Right lobe of liver (tissue), 6 donors: ENCODE results near the gene LRFN2. TPM values are rescaled to one million over a fixed set of nuclear protein-coding genes. Genes with fewer than 3 reads are reported as not detected.

Experiments used
- ATAC-seq, 4 donors: fragments of 200-7000 bp; cut with Tn5 transposase; one replicate each; pipeline ENCODE4 v1.9.1; 2020; ENCODE audit warnings: mild to moderate bottlenecking in 4 of 4, moderate library complexity in 4 of 4
- DNase-seq, 3 donors: peaks; one replicate each; pipeline ENCODE4 v3.0.0-alpha.2; 2020
- H3K27ac ChIP-seq, 3 donors: fragments of 200-600 bp; one replicate each; pipeline ENCODE4 v1.8.0; 2022
- H3K27me3 ChIP-seq, 2 donors: fragments of 200-600 bp; one replicate each; pipeline ENCODE4 v1.8.0; 2022
- H3K36me3 ChIP-seq, 4 donors: fragments of 200-600 bp; sonication (generic) in 1 of 4; one replicate each; pipeline versions ENCODE4 v1.5.1 to v1.8.0; 2017 to 2022; ENCODE audit warnings: control low read depth in 1 of 4
- H3K4me1 ChIP-seq, 4 donors: fragments of 200-600 bp; sonication (generic) in 1 of 4; one replicate each; pipeline versions ENCODE4 v1.5.1 to v1.8.0; 2017 to 2022; ENCODE audit warnings: control low read depth in 1 of 4
- H3K4me3 ChIP-seq, 3 donors: fragments of 200-600 bp; one replicate each; pipeline ENCODE4 v1.8.0; 2022
- H3K9me3 ChIP-seq, 4 donors: fragments of 200-600 bp; sonication (generic) in 1 of 4; one replicate each; pipeline versions ENCODE4 v1.5.1 to v1.8.0; 2017 to 2022; ENCODE audit warnings: control low read depth in 1 of 4
- CTCF ChIP-seq, 4 donors: fragments of 200-600 bp in 3 of 4; fragments of 450-650 bp in 1 of 4; IDR thresholded peaks; one replicate each; pipeline versions ENCODE4 v1.5.1 to v1.8.0; 2016 to 2022; ENCODE audit warnings: antibody characterized with exemption in 4 of 4, mild to moderate bottlenecking in 2 of 4
- POLR2A ChIP-seq: fragments of 450-650 bp; IDR thresholded peaks from one replicate; pipeline ENCODE4 v1.6.1; 2017; ENCODE audit warnings: antibody characterized with exemption, mild to moderate bottlenecking
- WGBS: methylation state at CpG from one replicate; pipeline ENCODE4 v1.1.6; 2018; ENCODE audit warnings: low coverage, low lambda C conversion rate; ENCODE audit not compliant: insufficient coverage; ENCODE audit errors: missing lambda C conversion rate; 5-methylcytosine and 5-hydroxymethylcytosine counted together
- intact Hi-C, 2 donors: fragments of 100-400 bp; cut with DNase I; formaldehyde crosslinking; loops; one replicate each; pipeline versions ENCODE4 v1.11.2 to v1.14.1; 2022
- total RNA-seq, 6 experiments: library from RNA; depleted of rRNA in 2 of 6; stranded (reverse); fragments of >200 nt in 2 of 6; fragmentation: NEBNext Ultra II Directional in 3 of 6; extraction: Animal tissue kit (Norgen Biotek cat#: 25700) in 3 of 6; gene quantifications; one replicate each; pipeline versions ENCODE4 v1.1.0 to v1.2.4, GENCODE V29; 2016 to 2023
- donor health status: DM: no; HTN: yes; CAD: no.
- donor health status: DM: no; HTN: no; CAD: no.
- donor health status: DM: no; HTN: no; CAD: no.
- donor health status: DM: no; HTN: yes; CAD: no.
- donor health status: DM: no; HTN: yes; CAD: no.

The LRFN2 gene
- total RNA-seq, 6 experiments from 2014 or later: 0.19 TPM; not detected in 5

GRCh38 chr6:40558102-40558501 lies 29.1 kb downstream of the LRFN2 start:
- no peaks in the 10 kb centered on the region for H3K4me1 ChIP-seq
- ATAC-seq (no peak), DNase-seq (no peak)
- TF ChIP-seq POLR2A: no peak
- intact Hi-C loops: no loop called here
- WGBS: 57% methylated on average over 1 of the region's 3 CpGs
- H3K36me3 ChIP-seq: no peaks in the 10 kb centered on the region
- no peaks in the 10 kb centered on the region for H3K9me3 ChIP-seq
- H3K4me3 ChIP-seq: no peak overlapping the region
- no peak overlapping the region for H3K27ac ChIP-seq
- H3K27me3 ChIP-seq: no peaks in the 10 kb centered on the region

GRCh38 chr6:40556881-40557280 lies 30.3 kb downstream of the LRFN2 start:
- H3K4me3 ChIP-seq: no peak overlapping the region
- H3K27me3 ChIP-seq: no peaks in the 10 kb centered on the region
- H3K9me3 ChIP-seq: no peaks in the 10 kb centered on the region
- intact Hi-C loops: no loop called here
- WGBS: 88% methylated on average over 7 of the region's 7 CpGs
- no peak overlapping the region for H3K27ac ChIP-seq
- H3K36me3 ChIP-seq: no peaks in the 10 kb centered on the region
- no peak for ATAC-seq
- H3K4me1 ChIP-seq: no peaks in the 10 kb centered on the region
- no peak for TF ChIP-seq POLR2A
- TF ChIP-seq CTCF (IDR thresholded peaks at IDR 0.05): no peak
- no peak for DNase-seq

GRCh38 chr6:40556023-40556422 lies 31.1 kb downstream of the LRFN2 start:
- no peak overlapping the region for H3K27ac ChIP-seq
- H3K36me3 ChIP-seq: no peaks in the 10 kb centered on the region
- H3K4me3 ChIP-seq: no peak overlapping the region
- no peak for DNase-seq
- no peaks in the 10 kb centered on the region for H3K9me3 ChIP-seq
- H3K4me1 ChIP-seq: no peaks in the 10 kb centered on the region
- intact Hi-C loops: no loop called here
- TF ChIP-seq POLR2A (no peak), CTCF (IDR thresholded peaks at IDR 0.05) (no peak)
- no peak for ATAC-seq
- H3K27me3 ChIP-seq: no peaks in the 10 kb centered on the region
- WGBS: 39% methylated on average over 5 of the region's 5 CpGs

GRCh38 chr6:40555092-40555491 lies 32.1 kb downstream of the LRFN2 start:
- intact Hi-C loops: no loop called here
- H3K36me3 ChIP-seq: no peaks in the 10 kb centered on the region
- TF ChIP-seq CTCF (IDR thresholded peaks at IDR 0.05) (no peak), POLR2A (no peak)
- no peak for DNase-seq
- H3K27ac ChIP-seq: no peak overlapping the region
- no peaks in the 10 kb centered on the region for H3K27me3 ChIP-seq
- H3K9me3 ChIP-seq: no peaks in the 10 kb centered on the region
- no peaks in the 10 kb centered on the region for H3K4me1 ChIP-seq
- WGBS: 49% methylated on average over 3 of the region's 8 CpGs
- ATAC-seq: no peak
- no peak overlapping the region for H3K4me3 ChIP-seq

GRCh38 chr6:40552941-40553340 lies 34.2 kb downstream of the LRFN2 start:
- no peak for DNase-seq
- no peak for ATAC-seq
- Histone ChIP-seq H3K4me1 (no peaks in the 10 kb centered on the region), H3K9me3 (no peaks in the 10 kb centered on the region), H3K4me3 (no peak overlapping the region), H3K27me3 (no peaks in the 10 kb centered on the region), H3K27ac (no peak overlapping the region), H3K36me3 (no peaks in the 10 kb centered on the region)
- WGBS: 43% methylated on average over 3 of the region's 4 CpGs
- no peak for TF ChIP-seq POLR2A
- no peak for TF ChIP-seq CTCF (IDR thresholded peaks at IDR 0.05)
- intact Hi-C loops: no loop called here
